Hematopoietic multipotent progenitor cell treated with erythropoietin and hydrocortisone succinate and interleukin-3 and kit ligand, for 17 days (in vitro differentiated cells): ENCODE results near the gene RNF2.

ENCODE experiments used
- DNase-seq: peaks from one replicate; pipeline ENCODE4 v3.0.0-alpha.2; 2015; ENCODE audit warnings: low spot score

The RNF2 gene

GRCh38 chr1:185096531-185096930 is 51.2 kb downstream of the RNF2 start:
- DNase-seq = no peak

GRCh38 chr1:185104083-185104482 is 58.7 kb downstream of the RNF2 start:
- DNase-seq = no peak

- DNase-seq = no peak
Observed at GRCh38 chr1:185105121-185105520, 59.8 kb downstream of the RNF2 start.

GRCh38 chr1:185108321-185108720 is 63.0 kb downstream of the RNF2 start:
- DNase-seq = no peak

GRCh38 chr1:185110145-185110544 is 64.8 kb downstream of the RNF2 start:
- DNase-seq = no peak

- DNase-seq = no peak
Observed at GRCh38 chr1:185111873-185112272, 66.5 kb downstream of the RNF2 start.

GRCh38 chr1:185112356-185112755 is 67.0 kb downstream of the RNF2 start:
- no peak for DNase-seq

GRCh38 chr1:185129708-185130107 is 84.3 kb downstream of the RNF2 start:
- DNase-seq = no peak

GRCh38 chr1:185132534-185132933 is 87.2 kb downstream of the RNF2 start:
- DNase-seq = no peak

- no peak for DNase-seq
Observed at GRCh38 chr1:185137896-185138545, 92.7 kb downstream of the RNF2 start.

GRCh38 chr1:185139246-185139645 is 93.9 kb downstream of the RNF2 start:
- DNase-seq = no peak

- DNase-seq = no peak
Observed at GRCh38 chr1:185144233-185144632, 98.9 kb downstream of the RNF2 start.

- peak; percentile 64 for DNase-seq
Observed at GRCh38 chr1:185151215-185151614, 105.9 kb downstream of the RNF2 start.
